ENCODE results near the gene BAZ2B.

The BAZ2B gene

GRCh38 chr2:159449504-159450124 is 166.7 kb downstream of the BAZ2B start:
- H3K27ac ChIP-seq (ENCODE audit: low read depth, low read length) = no peak overlapping the region
- no peak overlapping the region for H3K4me3 ChIP-seq (ENCODE audit: low read depth, low read length)
- H3K27me3 ChIP-seq (ENCODE audit: insufficient read depth, low read length) = no peaks in the 10 kb centered on the region
- H3K36me3 ChIP-seq (ENCODE audit: insufficient read depth, low read length) = peaks cover 7% of the 10 kb centered on the region; the same call in 1 of the 2 replicates
- no peaks in the 10 kb centered on the region for H3K79me2 ChIP-seq (ENCODE audit: control insufficient read depth, insufficient read depth, low read length, unreplicated experiment)
- H2AFZ ChIP-seq (ENCODE audit: low read length, unreplicated experiment) = no peak overlapping the region
- no peaks in the 10 kb centered on the region for H3K4me1 ChIP-seq (ENCODE audit: control insufficient read depth, insufficient read depth, low read length, unreplicated experiment)

GRCh38 chr2:159446817-159447216 is 169.5 kb downstream of the BAZ2B start:
- H2AFZ ChIP-seq (ENCODE audit: low read length, unreplicated experiment) = no peak overlapping the region
- no peaks in the 10 kb centered on the region for H3K79me2 ChIP-seq (ENCODE audit: control insufficient read depth, insufficient read depth, low read length, unreplicated experiment)
- no peak overlapping the region for H3K27ac ChIP-seq (ENCODE audit: low read depth, low read length)
- H3K4me1 ChIP-seq (ENCODE audit: control insufficient read depth, insufficient read depth, low read length, unreplicated experiment) = no peaks in the 10 kb centered on the region
- peaks cover 20% of the 10 kb centered on the region; the same call in 1 of the 2 replicates for H3K36me3 ChIP-seq (ENCODE audit: insufficient read depth, low read length)
- H3K4me3 ChIP-seq (ENCODE audit: low read depth, low read length) = no peak overlapping the region
- no peaks in the 10 kb centered on the region for H3K27me3 ChIP-seq (ENCODE audit: insufficient read depth, low read length)

- H3K27me3 ChIP-seq (ENCODE audit: insufficient read depth, low read length) = no peaks in the 10 kb centered on the region
- no peak overlapping the region for H3K27ac ChIP-seq (ENCODE audit: low read depth, low read length)
- H3K79me2 ChIP-seq (ENCODE audit: control insufficient read depth, insufficient read depth, low read length, unreplicated experiment) = no peaks in the 10 kb centered on the region
- no peaks in the 10 kb centered on the region for H3K4me1 ChIP-seq (ENCODE audit: control insufficient read depth, insufficient read depth, low read length, unreplicated experiment)
- H3K4me3 ChIP-seq (ENCODE audit: low read depth, low read length) = no peak overlapping the region
- H2AFZ ChIP-seq (ENCODE audit: low read length, unreplicated experiment) = no peak overlapping the region
- peaks cover 20% of the 10 kb centered on the region; the same call in 1 of the 2 replicates for H3K36me3 ChIP-seq (ENCODE audit: insufficient read depth, low read length)
Measured at GRCh38 chr2:159446201-159446600, 170.1 kb downstream of the BAZ2B start.

- Histone ChIP-seq H3K79me2 (ENCODE audit: control insufficient read depth, insufficient read depth, low read length, unreplicated experiment) (no peaks in the 10 kb centered on the region), H3K36me3 (ENCODE audit: insufficient read depth, low read length) (peaks cover 22% of the 10 kb centered on the region; the same call in 1 of the 2 replicates), H3K27ac (ENCODE audit: low read depth, low read length) (no peak overlapping the region), H3K4me1 (ENCODE audit: control insufficient read depth, insufficient read depth, low read length, unreplicated experiment) (no peaks in the 10 kb centered on the region), H3K4me3 (ENCODE audit: low read depth, low read length) (no peak overlapping the region), H3K27me3 (ENCODE audit: insufficient read depth, low read length) (no peaks in the 10 kb centered on the region), H2AFZ (ENCODE audit: low read length, unreplicated experiment) (no peak overlapping the region)
Measured at GRCh38 chr2:159445307-159445706, 171.0 kb downstream of the BAZ2B start.

- H3K36me3 ChIP-seq (ENCODE audit: insufficient read depth, low read length) = peaks cover 22% of the 10 kb centered on the region; the same call in 1 of the 2 replicates
- no peak overlapping the region for H3K27ac ChIP-seq (ENCODE audit: low read depth, low read length)
- H3K4me3 ChIP-seq (ENCODE audit: low read depth, low read length) = no peak overlapping the region
- H3K4me1 ChIP-seq (ENCODE audit: control insufficient read depth, insufficient read depth, low read length, unreplicated experiment) = no peaks in the 10 kb centered on the region
- H2AFZ ChIP-seq (ENCODE audit: low read length, unreplicated experiment) = no peak overlapping the region
- no peaks in the 10 kb centered on the region for H3K27me3 ChIP-seq (ENCODE audit: insufficient read depth, low read length)
- H3K79me2 ChIP-seq (ENCODE audit: control insufficient read depth, insufficient read depth, low read length, unreplicated experiment) = no peaks in the 10 kb centered on the region
Measured at GRCh38 chr2:159444754-159445153, 171.6 kb downstream of the BAZ2B start.

GRCh38 chr2:159442159-159442852 is 174.0 kb downstream of the BAZ2B start:
- Histone ChIP-seq H3K27ac (ENCODE audit: low read depth, low read length) (no peak overlapping the region), H2AFZ (ENCODE audit: low read length, unreplicated experiment) (no peak overlapping the region), H3K36me3 (ENCODE audit: insufficient read depth, low read length) (peaks cover 22% of the 10 kb centered on the region; the same call in 1 of the 2 replicates), H3K27me3 (ENCODE audit: insufficient read depth, low read length) (no peaks in the 10 kb centered on the region), H3K4me3 (ENCODE audit: low read depth, low read length) (no peak overlapping the region), H3K4me1 (ENCODE audit: control insufficient read depth, insufficient read depth, low read length, unreplicated experiment) (no peaks in the 10 kb centered on the region), H3K79me2 (ENCODE audit: control insufficient read depth, insufficient read depth, low read length, unreplicated experiment) (no peaks in the 10 kb centered on the region)

GRCh38 chr2:159441182-159441581 is 175.2 kb downstream of the BAZ2B start:
- Histone ChIP-seq H3K36me3 (ENCODE audit: insufficient read depth, low read length) (peaks cover 16% of the 10 kb centered on the region; the same call in 1 of the 2 replicates), H3K27ac (ENCODE audit: low read depth, low read length) (no peak overlapping the region), H3K4me1 (ENCODE audit: control insufficient read depth, insufficient read depth, low read length, unreplicated experiment) (no peaks in the 10 kb centered on the region), H3K4me3 (ENCODE audit: low read depth, low read length) (no peak overlapping the region), H2AFZ (ENCODE audit: low read length, unreplicated experiment) (no peak overlapping the region), H3K79me2 (ENCODE audit: control insufficient read depth, insufficient read depth, low read length, unreplicated experiment) (no peaks in the 10 kb centered on the region), H3K27me3 (ENCODE audit: insufficient read depth, low read length) (no peaks in the 10 kb centered on the region)

GRCh38 chr2:159439421-159439820 is 176.9 kb downstream of the BAZ2B start:
- H3K27me3 ChIP-seq (ENCODE audit: insufficient read depth, low read length) = no peaks in the 10 kb centered on the region
- H3K79me2 ChIP-seq (ENCODE audit: control insufficient read depth, insufficient read depth, low read length, unreplicated experiment) = no peaks in the 10 kb centered on the region
- no peak overlapping the region for H3K27ac ChIP-seq (ENCODE audit: low read depth, low read length)
- no peaks in the 10 kb centered on the region for H3K4me1 ChIP-seq (ENCODE audit: control insufficient read depth, insufficient read depth, low read length, unreplicated experiment)
- no peak overlapping the region for H2AFZ ChIP-seq (ENCODE audit: low read length, unreplicated experiment)
- H3K4me3 ChIP-seq (ENCODE audit: low read depth, low read length) = no peak overlapping the region
- H3K36me3 ChIP-seq (ENCODE audit: insufficient read depth, low read length) = peaks cover 14% of the 10 kb centered on the region; the same call in 1 of the 2 replicates

GRCh38 chr2:159438720-159439353 is 177.5 kb downstream of the BAZ2B start:
- H3K79me2 ChIP-seq (ENCODE audit: control insufficient read depth, insufficient read depth, low read length, unreplicated experiment) = no peaks in the 10 kb centered on the region
- H3K27ac ChIP-seq (ENCODE audit: low read depth, low read length) = no peak overlapping the region
- H3K4me1 ChIP-seq (ENCODE audit: control insufficient read depth, insufficient read depth, low read length, unreplicated experiment) = no peaks in the 10 kb centered on the region
- no peaks in the 10 kb centered on the region for H3K27me3 ChIP-seq (ENCODE audit: insufficient read depth, low read length)
- peaks cover 9% of the 10 kb centered on the region; the same call in 1 of the 2 replicates for H3K36me3 ChIP-seq (ENCODE audit: insufficient read depth, low read length)
- no peak overlapping the region for H3K4me3 ChIP-seq (ENCODE audit: low read depth, low read length)
- H2AFZ ChIP-seq (ENCODE audit: low read length, unreplicated experiment) = no peak overlapping the region

GRCh38 chr2:159438284-159438683 is 178.1 kb downstream of the BAZ2B start:
- Histone ChIP-seq H3K36me3 (ENCODE audit: insufficient read depth, low read length) (peaks cover 6% of the 10 kb centered on the region; the same call in 1 of the 2 replicates), H3K27me3 (ENCODE audit: insufficient read depth, low read length) (no peaks in the 10 kb centered on the region), H3K79me2 (ENCODE audit: control insufficient read depth, insufficient read depth, low read length, unreplicated experiment) (no peaks in the 10 kb centered on the region)

More at GRCh38 chr2:159438284-159438683, 178.1 kb downstream of the BAZ2B start:
- H2AFZ ChIP-seq (ENCODE audit: low read length, unreplicated experiment) = no peak overlapping the region
- no peaks in the 10 kb centered on the region for H3K4me1 ChIP-seq (ENCODE audit: control insufficient read depth, insufficient read depth, low read length, unreplicated experiment)
- H3K27ac ChIP-seq (ENCODE audit: low read depth, low read length) = no peak overlapping the region
- H3K4me3 ChIP-seq (ENCODE audit: low read depth, low read length) = no peak overlapping the region

Data from ACC112 (cell line).